ENCODE data around the gene COP1. TPM values are rescaled to one million over a fixed set of nuclear protein-coding genes. Genes with fewer than 3 reads are reported as not detected.

COP1 gene
- polyA plus RNA-seq, 1 experiment = 43.7 TPM

DNA sequence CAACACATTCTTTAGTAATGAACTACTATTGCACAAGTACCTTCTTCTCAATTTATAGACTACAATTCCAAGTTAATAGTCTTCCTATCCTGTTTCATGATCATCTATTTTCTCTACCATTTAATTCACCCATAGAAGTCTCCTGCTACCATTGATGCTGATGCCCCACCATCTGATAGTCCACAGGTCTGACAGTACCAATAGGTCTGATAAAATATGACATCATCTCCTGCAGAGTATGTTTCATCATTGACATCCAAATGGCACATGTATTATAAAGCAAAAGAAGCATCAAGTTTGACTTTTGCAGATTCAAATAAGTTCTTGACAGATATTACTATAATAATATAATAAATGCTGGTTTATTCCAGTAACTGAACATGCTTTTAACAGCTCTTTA, 5.5 kb downstream of the COP1 start:
- TF ChIP-seq, protein P1, sequence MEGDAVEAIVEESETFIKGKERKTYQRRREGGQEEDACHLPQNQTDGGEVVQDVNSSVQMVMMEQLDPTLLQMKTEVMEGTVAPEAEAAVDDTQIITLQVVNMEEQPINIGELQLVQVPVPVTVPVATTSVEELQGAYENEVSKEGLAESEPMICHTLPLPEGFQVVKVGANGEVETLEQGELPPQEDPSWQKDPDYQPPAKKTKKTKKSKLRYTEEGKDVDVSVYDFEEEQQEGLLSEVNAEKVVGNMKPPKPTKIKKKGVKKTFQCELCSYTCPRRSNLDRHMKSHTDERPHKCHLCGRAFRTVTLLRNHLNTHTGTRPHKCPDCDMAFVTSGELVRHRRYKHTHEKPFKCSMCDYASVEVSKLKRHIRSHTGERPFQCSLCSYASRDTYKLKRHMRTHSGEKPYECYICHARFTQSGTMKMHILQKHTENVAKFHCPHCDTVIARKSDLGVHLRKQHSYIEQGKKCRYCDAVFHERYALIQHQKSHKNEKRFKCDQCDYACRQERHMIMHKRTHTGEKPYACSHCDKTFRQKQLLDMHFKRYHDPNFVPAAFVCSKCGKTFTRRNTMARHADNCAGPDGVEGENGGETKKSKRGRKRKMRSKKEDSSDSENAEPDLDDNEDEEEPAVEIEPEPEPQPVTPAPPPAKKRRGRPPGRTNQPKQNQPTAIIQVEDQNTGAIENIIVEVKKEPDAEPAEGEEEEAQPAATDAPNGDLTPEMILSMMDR (IDR thresholded peaks at IDR 0.05; ENCODE audit: low read depth, low read length) = no peak
- no peak overlapping the region for H3K4me3 ChIP-seq (ENCODE audit: low read depth, low read length)
- H3K27me3 ChIP-seq (ENCODE audit: control insufficient read depth, insufficient read depth, low read length) = no peaks in the 10 kb centered on the region
- ChIA-PET CTCF (interaction anchor here (0.7 kb wide), 1 partner anchor 130 kb away, joined by 5 read pairs; no protein-coding TSS in a partner anchor), POLR2A (no interaction called here)
- H3K9me3 ChIP-seq (ENCODE audit: control insufficient read depth, insufficient read depth, low read length) = no peaks in the 10 kb centered on the region
- no peak for DNase-seq (ENCODE audit: low read depth, low spot score)
- H3K27ac ChIP-seq (ENCODE audit: low read depth, low read length) = no peak overlapping the region

- Histone ChIP-seq H3K9me3 (ENCODE audit: control insufficient read depth, insufficient read depth, low read length) (no peaks in the 10 kb centered on the region), H3K27ac (ENCODE audit: low read depth, low read length) (no peak overlapping the region), H3K4me3 (ENCODE audit: low read depth, low read length) (no peak overlapping the region), H3K27me3 (ENCODE audit: control insufficient read depth, insufficient read depth, low read length) (no peaks in the 10 kb centered on the region)
- ChIA-PET POLR2A (no interaction called here), CTCF (no interaction called here)
- TF ChIP-seq, protein P1 (IDR thresholded peaks at IDR 0.05; ENCODE audit: low read depth, low read length) = no peak
- DNase-seq (ENCODE audit: low read depth, low spot score) = no peak
These were observed 7.4 kb downstream of the COP1 start for GRCh38 chr1:176199707-176200106.

DNA sequence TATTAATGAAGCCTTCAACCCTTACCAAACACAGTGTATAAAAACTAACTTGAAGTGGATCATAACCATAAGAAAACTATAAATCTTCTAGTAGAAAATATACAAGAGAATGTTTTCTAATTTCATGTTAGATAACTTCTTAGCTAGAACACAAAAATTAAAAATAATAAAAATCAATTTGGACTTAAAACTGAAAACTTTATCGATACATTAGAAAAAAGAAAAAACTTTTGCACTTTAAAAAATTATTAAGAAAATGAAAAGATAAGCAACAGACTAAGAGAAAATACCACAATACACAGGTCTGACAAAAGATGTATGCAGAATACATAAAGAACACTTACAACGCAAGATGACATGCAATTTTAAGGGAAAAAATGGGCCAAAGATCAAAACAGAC, 8.7 kb downstream of the COP1 start:
- Histone ChIP-seq H3K4me3 (ENCODE audit: low read depth, low read length) (no peak overlapping the region), H3K27ac (ENCODE audit: low read depth, low read length) (no peak overlapping the region), H3K9me3 (ENCODE audit: control insufficient read depth, insufficient read depth, low read length) (no peaks in the 10 kb centered on the region), H3K27me3 (ENCODE audit: control insufficient read depth, insufficient read depth, low read length) (no peaks in the 10 kb centered on the region)
- TF ChIP-seq, protein P1 (IDR thresholded peaks at IDR 0.05; ENCODE audit: low read depth, low read length) = no peak
- no peak for DNase-seq (ENCODE audit: low read depth, low spot score)
- POLR2A ChIA-PET = no interaction called here
- CTCF ChIA-PET = no interaction called here

GRCh38 chr1:176196728-176197127, 10.4 kb downstream of the COP1 start:
- TF ChIP-seq, protein P1 (IDR thresholded peaks at IDR 0.05; ENCODE audit: low read depth, low read length) = no peak
- CTCF ChIA-PET = no interaction called here
- POLR2A ChIA-PET = no interaction called here

DNA sequence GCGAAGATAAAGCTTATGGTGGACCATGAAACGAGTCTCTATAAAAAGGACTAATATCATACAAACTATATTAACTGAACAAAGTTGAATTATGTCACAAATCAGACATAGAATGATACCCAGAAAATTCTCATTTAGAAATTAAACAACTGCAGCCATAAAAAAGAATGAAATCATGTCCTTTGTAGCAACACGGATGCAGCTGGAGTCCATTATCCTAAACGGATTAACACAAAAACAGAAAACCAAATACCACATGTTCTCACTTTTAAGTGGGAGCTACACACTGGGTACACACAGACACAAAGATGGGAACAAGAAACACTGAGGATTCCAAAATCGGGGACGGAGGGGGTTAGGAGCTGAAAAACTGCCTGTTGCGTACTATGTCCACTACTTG, 11.5 kb downstream of the COP1 start:
- no peaks in the 10 kb centered on the region for H3K9me3 ChIP-seq (ENCODE audit: control insufficient read depth, insufficient read depth, low read length)
- H3K27me3 ChIP-seq (ENCODE audit: control insufficient read depth, insufficient read depth, low read length) = no peaks in the 10 kb centered on the region
- TF ChIP-seq, protein P1 (IDR thresholded peaks at IDR 0.05; ENCODE audit: low read depth, low read length) = no peak
- no peak overlapping the region for H3K4me3 ChIP-seq (ENCODE audit: low read depth, low read length)
- no peak overlapping the region for H3K27ac ChIP-seq (ENCODE audit: low read depth, low read length)
- no peak for DNase-seq (ENCODE audit: low read depth, low spot score)
- CTCF ChIA-PET = no interaction called here
- POLR2A ChIA-PET = no interaction called here

More at GRCh38 chr1:176196728-176197127, 10.4 kb downstream of the COP1 start:
- Histone ChIP-seq H3K27me3 (ENCODE audit: control insufficient read depth, insufficient read depth, low read length) (no peaks in the 10 kb centered on the region), H3K4me3 (ENCODE audit: low read depth, low read length) (no peak overlapping the region), H3K9me3 (ENCODE audit: control insufficient read depth, insufficient read depth, low read length) (no peaks in the 10 kb centered on the region), H3K27ac (ENCODE audit: low read depth, low read length) (no peak overlapping the region)
- no peak for DNase-seq (ENCODE audit: low read depth, low spot score)
